Activated gamma-delta T cell (primary cell): ENCODE results near the gene SPEF2.
"Not testable (repeated sequence)": the region's sequence is repeated elsewhere in the genome, so short reads cannot be mapped to it uniquely, and the experiment has no call there.

Source experiments
- DNase-seq: peaks from one replicate; lab custom pipeline; 2025; lab: John Stamatoyannopoulos, UW

Gene SPEF2

DNA sequence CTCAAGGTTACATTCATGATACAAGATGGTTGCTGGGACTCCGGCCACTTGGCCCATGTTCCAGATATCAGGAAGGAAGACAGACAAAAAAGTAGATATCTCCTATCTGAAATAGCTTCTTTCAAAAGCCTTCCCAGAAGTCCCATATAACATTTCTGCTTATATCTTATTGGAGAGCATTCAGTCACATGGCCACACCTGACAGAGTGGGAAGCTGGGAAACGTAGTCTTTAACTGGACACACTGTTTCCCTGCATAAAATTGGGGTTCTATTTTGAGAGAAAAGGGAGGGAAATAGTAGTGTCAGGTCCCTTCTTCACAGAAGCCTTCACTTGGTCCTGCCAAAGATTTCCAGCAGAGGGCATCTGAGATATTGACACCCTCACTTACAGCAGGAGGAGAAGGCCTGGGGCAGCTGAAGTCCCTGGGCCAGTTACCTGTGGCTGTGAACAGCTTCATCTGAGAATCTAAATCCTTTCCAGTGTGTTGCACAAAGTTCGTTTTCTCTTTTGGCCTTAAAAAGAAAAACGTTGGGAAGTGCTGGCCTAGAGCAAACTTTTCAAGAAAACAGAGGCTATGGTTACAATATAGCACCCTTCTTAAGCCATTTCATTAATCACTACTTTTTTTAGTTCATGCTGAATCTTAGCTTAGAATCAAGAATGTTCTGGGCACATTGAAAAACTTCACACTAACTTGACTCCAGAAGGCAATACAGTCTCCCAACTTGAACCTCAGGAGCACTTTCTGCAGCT is 33.5 kb downstream of the SPEF2 start:
- DNase-seq: no peak

DNA sequence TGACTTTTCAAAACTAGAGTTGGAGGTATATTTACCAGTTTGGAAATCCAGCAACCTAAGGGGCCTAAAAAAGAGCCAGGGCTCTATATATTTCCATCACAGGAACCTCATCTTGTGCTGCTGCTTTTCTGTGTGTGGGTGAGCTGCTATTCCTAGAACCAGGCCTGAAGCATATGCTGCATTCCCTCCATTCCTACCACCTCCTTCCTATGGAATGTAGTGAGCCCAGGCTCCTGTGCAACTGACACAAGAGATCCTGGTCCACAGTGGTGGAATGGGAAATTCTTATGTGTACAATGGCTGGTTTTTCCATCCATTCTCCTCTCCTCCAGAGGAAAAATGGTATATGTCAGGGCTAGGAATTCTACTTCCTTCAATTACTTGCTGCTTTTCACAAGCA is 39.1 kb downstream of the SPEF2 start:
- DNase-seq: no peak

DNA sequence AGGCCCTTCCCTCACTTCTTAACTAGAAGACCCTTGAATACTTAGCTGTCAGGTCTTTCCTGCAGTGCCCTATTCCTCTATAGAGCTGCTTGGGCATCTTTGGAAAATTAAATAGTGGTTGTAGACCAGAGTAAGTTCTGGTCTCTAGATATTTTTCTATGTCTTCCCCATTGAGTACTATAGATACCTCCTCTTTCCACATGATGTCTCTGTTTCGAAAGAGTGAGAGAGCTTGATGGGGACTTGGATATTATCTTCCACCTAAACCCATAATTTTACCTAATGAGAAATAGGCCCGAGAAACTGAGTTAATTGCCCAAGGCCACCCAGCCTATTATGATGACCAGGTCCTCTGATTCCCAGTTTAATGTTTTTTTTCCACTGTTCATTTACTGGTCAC is 40.2 kb downstream of the SPEF2 start:
- no peak for DNase-seq

DNA sequence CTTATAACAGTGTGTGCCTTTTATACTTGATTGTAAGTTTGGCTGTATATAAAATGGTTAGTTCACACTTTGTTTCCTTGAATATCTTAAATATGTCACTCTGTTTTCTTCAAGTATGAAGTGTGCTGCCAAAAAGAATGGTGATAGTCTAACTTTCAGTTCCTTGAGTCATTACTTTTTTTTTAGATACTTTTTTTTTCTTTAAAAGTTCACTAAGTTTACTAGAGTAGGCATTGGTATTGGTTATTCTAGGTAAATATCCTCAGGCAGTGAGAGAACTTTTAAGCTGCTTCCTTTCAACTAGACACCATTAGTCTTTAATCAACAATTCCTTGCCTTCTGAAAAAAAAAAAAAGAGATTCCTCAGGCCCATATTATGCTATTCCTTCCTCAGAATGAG is 41.9 kb downstream of the SPEF2 start:
- no peak for DNase-seq

DNA sequence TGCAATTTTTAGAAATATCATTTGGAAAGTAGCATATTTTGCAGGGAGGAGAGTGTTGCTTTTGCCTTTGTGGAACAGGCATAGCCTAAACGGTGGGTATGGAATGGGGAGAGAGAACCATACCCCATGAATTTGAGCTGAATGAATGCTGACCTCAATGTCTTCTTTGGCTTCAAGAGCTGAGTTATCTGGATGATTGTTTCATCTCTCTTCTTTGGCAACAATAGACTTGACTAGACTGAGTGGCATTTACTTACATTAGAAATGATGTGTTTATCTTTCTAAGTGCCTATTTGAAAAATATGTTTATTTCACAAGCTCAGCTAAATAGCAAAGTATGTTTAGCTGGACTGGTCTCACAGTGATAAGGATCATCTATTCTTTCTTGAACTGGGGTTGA is 42.8 kb downstream of the SPEF2 start:
- DNase-seq: no peak

DNA sequence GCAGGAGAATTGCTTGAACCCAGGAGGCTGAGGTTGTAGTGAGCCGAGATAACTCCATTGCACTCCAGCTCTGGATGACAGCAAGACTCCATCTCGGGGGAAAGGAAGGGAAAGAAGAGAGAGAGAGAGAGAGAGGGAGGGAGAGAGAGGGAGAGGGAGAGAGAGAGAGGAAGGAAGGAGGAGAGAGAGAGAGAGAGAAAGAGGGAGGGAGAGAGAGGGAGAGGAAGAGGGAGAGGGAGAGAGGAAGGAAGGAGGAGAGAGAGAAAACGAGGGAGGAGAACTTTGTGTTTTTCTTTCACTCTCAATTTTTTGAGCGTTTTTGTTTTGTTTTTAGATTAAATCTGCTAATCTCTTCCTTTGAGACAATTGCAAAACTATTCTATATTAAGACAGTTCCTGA is 46.9 kb downstream of the SPEF2 start:
- no peak for DNase-seq

DNA sequence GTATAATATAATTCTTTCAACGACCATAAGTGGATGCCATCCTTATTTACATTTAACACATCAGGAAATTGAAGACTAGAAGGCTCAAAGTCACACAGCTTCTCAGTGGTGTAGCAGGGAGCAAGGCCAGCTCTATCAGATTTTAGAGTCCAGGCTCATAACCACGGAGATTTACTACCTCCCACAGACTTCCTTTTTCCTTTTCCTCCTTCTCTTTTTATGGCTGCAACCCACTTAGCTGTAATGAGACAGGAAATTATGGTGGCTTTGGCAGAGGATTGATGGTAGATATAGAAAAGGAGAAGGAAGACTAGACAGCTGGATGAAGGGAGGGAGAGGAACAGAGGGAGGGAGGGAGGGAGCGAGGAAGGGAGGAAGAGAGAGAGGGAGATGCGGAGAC is 47.4 kb downstream of the SPEF2 start:
- DNase-seq: no peak

DNA sequence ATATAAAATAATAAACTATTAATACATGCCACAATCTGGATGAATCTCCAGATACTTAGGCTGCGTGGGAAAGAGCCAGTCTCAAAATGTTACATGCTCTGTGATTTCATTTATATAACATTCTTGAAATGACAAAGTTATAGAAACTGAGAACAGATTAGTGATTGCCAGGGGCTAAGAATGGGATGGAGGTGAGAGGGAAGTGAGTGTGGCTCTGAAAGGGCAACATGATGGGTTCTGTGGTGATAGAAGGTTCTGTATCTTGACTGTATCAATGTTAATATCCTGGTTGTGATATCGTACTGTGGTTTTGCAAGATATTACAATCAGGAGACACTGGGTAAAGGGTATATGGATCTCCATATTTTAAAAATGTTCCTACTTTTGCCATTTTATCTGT is 50.7 kb downstream of the SPEF2 start:
- no peak for DNase-seq

DNA sequence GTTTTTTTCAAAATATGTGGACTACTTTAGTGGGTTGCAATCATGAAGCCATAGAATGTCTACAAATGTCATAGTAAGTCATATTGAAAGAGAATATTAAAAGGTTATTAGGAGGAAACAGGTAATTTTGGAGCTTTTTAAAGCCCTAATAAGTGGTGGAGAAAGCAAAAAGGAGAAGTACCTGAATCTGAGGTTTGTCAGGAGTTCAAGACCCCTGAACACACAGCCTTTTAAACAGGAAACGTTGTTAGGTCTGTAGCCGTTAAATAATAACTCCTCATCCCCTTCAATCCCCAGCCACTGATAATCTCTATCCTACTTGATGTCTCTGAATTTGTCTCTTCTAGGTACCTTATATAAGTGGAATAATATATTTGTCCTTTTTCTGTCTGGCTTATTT is 51.1 kb downstream of the SPEF2 start:
- DNase-seq: no peak

DNA sequence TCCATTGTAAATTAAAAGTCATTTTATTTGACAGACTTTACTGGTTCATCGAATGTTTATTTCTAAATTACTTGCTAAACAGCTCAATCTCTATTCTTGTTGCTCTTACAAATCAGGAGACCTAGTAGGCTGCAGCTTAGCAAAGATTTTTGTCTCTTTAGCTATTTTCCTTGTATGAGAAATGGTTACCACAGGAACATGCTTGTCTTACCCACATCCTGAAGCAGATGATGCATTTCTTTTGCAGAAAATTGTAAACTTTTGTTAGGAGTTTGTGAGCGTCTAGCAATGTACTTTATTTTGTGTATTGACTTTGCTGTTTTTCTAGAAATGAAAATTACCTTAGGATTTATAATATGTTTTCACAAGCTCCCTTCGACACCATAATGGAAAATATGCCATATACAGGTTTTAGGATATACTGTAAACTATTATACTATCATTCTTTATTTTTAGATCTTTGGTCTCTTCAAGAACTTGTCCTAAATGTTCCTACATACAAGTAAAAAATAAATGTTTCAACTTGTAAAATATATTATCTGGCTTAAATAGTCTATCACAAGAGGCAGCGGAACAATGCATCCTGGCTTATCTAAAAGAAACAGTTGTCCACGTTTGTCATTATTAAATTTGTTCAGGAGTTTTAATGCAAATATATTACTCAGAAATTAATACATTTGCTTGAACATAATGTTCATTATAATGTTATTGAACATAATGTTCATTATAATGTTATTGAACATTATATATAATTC is 54.1 kb downstream of the SPEF2 start:
- DNase-seq: no peak

DNA sequence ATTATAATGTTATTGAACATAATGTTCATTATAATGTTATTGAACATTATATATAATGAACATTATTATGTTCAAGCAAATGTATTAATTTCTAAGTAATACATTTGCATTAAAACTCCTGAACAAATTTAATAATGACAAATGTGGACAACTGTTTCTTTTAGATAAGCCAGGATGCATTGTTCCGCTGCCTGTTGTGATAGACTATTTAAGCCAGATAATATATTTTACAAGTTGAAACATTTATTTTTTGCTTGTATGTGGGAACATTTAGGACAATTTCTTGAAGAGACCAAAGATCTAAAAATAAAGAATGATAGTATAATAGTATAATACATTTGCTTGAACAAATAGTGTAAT is 54.6 kb downstream of the SPEF2 start:
- not testable (repeated sequence) for DNase-seq

DNA sequence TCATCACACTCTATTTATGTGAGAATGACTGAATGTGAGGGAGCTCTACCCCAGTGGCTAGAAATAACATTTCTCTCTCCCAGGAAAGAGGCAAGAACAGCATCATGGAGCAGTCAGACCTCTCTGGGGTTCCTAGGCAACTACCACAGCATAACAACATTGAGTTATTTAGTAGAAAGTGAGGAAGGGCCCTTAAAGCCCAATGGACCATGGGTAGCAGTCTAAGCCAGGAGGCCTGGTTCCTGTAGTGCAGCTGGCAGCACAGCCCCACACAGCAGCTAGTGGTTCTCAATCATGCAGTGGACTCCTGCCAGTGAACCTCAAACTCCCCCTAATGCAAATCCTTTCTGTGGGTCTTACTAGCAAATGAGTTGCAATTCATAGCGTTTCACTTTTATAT is 55.3 kb downstream of the SPEF2 start:
- no peak for DNase-seq

DNA sequence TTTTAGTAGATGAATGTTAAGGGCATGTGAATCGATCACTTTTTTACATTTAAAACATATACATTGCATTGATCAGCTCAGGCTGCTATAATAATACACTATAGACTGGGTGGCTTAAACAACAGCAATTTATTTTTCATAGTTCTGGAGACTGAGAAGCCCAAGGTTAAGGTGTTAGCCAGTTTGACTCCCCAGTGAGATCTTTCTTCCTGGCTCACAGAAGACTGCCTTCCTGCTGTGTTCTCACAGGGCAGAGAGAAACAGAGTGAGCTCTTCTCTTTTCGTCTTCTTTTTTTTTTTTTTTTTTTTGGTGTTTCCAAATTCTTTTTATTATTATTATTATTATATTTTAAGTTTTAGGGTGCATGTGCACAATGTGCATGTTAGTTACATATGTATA is 56.4 kb downstream of the SPEF2 start:
- no peak for DNase-seq

DNA sequence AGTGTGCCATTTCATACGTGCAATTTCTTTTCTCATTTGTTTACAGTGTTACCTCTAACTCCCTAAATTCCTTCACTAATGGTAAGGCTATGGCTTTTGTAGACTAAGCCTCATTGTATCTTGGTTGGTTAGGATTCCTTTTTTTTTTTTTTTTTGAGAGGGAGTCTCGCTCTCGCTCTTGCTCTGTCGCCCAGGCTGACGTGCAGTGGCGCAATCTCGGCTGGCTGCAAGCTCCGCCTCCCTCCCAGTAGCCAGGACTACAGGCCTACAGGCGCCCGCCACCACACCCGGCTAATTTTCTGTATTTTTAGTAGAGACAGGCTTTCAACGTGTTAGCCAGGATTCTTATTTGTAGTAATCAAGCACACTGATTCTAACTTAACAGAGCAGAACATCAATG is 57.7 kb downstream of the SPEF2 start:
- no peak for DNase-seq

DNA sequence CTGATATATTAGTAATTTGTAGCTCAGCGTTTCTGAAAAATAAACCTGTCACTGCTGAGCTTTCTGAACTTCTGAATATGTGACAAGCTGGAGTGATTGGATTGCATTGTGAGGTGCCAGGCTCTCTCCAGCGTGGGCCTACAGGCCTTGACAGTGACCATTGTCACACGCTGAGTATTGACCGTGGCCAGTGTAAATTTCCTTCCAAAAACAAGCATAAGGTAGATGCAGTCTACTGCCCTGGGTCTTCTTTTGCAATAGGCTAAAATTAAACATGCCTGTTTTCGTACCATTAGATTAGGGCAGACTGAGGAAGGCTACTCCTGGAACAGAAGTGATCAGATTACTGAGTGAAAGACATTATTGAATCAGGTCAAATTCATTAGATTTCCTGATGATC is 60.2 kb downstream of the SPEF2 start:
- no peak for DNase-seq

DNA sequence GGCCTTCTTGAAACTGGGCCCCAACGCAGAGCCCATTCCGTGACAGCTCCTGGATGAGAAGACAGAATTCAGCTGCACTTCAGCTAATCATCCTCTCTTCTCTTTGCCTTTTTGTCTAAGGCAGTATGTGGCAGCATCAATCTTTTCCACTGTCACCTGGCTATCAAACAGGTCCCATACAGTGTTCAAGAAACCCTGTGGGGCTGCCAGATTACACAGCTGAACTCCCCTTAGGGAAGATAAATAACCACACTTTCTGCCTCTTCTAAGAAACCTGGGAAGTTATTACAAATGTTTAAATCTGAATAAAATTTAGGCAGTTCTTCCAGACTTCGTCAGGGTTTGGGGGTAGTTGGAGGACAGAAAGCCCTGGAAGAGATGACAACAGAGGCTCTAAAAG is 61.0 kb downstream of the SPEF2 start:
- DNase-seq: no peak

DNA sequence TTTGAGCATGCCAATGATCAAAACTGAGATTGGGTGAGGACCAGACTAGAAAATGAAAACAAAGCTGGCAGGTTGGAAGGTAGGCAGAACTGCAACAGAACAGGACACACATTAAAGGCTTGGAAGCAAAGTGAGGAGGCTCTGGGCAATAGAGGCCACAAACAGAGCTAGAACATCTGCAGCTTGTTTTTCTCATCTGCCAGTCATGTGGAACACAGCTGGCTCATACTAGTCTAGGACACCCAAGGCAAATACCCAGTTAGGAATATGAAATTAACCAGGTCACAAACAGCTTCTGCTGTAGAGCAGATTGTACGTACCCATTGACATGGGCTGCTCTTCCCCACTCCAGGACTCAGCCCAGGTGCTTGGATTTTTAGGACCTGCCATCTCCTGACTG is 61.7 kb downstream of the SPEF2 start:
- DNase-seq: no peak

DNA sequence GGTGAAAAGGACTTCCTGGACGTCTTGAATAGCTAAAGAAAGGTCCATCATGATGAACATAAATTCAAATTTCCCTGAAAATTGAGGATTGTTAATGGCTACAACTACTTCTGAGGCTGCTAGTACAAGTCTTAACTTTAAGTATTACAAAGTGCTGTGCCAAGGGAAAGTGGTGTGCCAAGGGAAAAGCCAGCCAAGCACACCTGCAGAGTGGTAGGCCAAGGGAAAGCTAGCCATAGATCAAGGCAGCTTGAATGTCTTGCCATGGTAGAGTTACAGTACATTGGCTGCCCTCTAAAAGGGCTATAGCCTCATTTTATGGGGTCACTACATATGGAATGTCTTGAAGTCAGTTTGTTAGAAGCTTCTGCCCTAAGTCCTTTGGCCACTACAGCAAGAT is 64.2 kb downstream of the SPEF2 start:
- DNase-seq: no peak

DNA sequence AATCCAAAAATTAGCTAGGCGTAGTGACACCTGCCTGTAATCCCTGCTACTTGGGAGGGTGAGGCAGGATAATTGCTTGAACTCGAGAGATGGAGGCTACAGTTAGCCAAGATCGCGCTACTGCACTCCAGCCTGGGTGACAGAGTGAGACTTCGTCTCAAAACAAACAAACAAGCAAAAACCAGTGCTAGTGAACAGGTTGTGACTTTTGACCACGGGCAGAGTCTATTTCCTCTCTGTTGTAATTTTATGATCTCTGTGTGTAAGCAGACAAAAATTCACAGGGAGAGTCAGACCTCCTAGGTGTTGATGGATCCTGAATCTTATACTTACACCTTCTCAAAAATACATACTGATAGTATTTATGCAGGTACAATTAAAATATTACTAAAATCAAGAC is 65.8 kb downstream of the SPEF2 start:
- no peak for DNase-seq

DNA sequence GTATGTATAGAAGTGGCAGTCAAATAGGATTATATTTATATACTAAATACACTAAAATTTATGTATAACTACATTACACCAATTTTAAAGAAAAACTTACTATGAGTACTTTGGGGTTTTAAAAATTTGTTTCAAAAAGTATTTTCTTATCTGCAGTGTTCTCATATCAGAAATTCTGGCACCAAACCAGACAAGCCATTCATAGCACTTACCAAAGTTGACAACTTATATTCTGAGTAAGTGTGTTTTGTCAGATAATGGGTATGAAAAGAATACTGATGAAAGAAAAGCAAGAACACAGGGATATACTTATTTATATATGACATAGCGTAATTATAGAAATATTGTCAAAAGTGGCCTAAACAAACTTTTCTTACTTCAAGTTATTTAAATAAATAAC is 67.5 kb downstream of the SPEF2 start:
- DNase-seq: no peak

DNA sequence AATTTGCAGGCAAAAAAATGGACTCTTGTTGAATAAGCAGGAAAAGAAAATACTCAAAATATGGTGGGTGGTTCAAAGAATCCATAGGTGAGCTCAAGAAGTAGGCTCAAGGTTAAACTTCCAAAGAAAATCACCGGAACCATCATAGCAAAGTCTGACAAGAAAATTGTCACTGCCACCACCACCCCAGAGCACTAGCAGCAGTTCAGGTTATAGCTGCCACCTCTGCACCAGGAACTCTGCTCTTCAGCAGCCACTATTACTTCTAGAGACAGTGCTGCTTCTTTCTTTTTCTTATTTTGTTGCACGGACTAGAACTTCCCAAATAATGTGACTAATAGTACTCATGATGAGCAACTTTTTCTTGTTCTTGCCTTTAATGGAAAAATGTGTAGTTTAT is 70.3 kb downstream of the SPEF2 start:
- DNase-seq: no peak

DNA sequence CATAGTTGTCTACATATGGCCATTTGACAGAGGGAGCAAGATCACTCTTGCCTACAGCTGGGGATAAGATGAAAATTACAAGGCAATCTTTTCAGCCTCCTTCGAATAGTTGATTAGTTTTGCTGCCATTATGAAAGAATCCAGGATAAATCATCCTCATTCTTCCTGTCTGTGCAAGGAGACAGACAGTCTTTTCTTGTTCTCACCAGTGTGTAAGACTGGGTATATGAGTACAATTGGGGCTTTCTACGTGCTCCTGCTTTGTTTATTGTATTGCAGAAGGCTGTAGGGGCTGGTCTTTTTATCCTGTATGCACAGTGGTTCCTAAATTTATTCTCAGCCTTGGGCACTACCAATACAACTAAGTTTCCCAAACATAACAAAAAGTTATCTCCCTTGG is 76.8 kb downstream of the SPEF2 start:
- DNase-seq: no peak

DNA sequence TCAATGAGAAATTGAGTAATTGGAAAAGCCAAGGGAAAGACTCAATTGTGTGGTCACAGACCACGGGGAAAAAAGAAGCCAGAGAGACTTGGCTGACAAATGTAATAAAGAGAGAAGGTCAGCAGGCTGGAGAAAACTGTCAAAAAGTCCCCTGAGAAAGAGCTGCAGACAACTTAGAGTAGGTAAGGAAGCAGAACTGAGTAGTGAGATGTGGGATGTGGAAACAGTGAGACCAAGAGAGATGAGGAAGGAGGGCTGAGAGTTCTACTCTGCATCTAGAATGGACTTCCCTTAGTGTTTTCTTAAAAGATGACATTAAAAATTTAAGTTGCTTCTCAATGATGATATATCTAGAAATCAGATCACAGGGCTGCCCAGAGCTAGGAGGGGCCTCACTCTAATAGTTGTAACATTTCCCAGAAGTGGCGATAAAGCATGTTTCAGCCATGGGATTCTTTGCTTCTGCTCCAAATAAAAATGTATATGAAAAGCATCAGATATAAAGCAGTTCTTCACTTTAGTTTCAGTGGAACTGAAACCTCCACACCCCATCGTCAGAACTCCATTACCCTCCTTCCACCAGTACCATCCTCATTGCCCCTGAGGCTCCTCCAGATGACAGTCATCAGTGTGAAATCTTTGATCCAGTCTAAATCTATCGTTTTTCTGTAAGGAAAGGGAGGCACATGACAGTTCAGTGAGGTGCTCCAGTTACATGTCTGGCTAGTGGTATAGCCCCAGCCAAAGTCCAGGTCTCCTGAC is 80.6 kb downstream of the SPEF2 start:
- no peak for DNase-seq
